ENCODE results near the gene CDKN2B-AS1. TPM values are rescaled to one million over a fixed set of nuclear protein-coding genes. Genes with fewer than 3 reads are reported as not detected.
"Not testable (repeated sequence)": the region's sequence is repeated elsewhere in the genome, so short reads cannot be mapped to it uniquely, and the experiment has no call there.

The CDKN2B-AS1 gene
- 0.15 TPM for polyA plus RNA-seq (ENCODE audit: insufficient read length)

DNA sequence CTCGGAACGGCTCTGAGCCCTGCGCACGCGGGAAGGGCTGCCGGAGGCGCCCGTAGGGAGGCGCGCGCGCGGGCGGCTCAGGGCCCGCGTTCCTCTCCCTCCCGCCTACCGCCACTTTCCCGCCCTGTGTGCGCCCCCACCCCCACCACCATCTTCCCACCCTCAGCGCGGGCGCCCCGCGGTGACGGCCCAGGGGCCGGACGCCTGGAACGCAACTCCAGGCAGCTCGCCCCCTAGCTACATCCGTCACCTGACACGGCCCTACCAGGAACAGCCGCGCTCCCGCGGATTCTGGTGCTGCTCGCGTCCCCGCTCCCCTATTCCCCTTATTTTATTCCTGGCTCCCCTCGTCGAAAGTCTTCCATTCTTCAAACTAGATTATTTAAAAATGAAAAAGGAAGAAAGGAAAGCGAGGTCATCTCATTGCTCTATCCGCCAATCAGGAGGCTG is at the start of gene CDKN2B-AS1:
Gene CDKN2B-AS1 (plus strand): TSS at position 236 of the 450 bp plus-strand sequence.
- DNase-seq (ENCODE audit: low read depth) = no peak

DNA sequence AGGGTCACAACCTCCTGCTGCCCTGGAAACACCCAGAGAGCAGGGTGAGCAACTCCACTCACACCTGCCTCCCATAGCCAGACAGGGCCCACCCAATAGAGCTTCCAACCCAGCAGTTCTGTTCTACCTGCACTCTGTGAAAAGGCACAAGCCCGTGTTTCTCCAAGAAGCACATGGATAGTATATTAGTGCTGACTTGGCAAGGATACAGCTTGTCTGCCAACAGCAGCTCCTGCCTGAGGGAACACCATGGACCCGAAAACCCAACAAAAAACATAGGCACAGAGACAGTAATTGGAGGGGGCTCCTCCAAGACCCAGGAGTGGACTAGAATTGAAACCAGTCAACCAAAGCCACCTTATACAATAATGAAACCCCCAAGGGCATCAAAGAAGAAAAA is 49.0 kb upstream of the CDKN2B-AS1 start:
- no peak for DNase-seq (ENCODE audit: low read depth)

DNA sequence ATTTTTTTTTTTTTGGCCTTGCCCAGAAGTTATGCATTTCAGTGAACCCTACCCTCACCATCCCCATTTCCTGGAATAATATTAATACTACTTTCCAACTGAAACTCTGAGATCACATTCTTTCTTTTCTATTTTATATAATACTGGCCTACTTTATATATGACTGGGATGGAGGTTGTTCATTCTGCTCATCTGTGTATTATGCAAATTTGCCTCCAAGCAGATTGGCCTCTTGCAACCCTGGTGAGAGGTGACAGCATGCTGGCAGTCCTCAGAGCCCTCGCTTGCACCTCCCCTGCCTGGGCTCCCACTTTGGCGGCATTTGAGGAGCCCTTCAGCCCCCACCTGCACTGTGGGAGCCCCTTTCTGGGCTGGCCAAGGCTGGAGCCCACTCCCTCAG is 35.8 kb upstream of the CDKN2B-AS1 start:
- no peak for DNase-seq (ENCODE audit: low read depth)

DNA sequence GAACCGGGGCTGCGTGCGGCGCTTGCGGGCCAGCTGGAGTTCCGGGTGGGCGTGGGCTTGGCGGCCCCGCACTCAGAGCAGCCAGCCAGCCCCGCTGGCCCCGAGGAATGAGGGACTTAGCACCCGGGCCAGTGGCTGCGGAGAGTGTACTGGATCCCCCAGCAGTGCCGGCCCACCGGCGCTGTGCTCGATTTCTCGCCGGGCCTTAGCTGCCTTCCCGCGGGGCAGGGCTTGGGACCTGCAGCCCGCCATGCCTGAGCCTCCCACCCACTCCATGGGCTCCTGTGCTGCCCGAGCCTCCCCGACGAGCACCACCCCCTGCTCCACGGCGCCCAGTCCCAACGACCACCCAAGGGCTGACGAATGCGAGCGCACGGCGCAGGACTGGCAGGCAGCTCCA is 35.3 kb upstream of the CDKN2B-AS1 start:
- DNase-seq (ENCODE audit: low read depth) = not testable (repeated sequence)

DNA sequence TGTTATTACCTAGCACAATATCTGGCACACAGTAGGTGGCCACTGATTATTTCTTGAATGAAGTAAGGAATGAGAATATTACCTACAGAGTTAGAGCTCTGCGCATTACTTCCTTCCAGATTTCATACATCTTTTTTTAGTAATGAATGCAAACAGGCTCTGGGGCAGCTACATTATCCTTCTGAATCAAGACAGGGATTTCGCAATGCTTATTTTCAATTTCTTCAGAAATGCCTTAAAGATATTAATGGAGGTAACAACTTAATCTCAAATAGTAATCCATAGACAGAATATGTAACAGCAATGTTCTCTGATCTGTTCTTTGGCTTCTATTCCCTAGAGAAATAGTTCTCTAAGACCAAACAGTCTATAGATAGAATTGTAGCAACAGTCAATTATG is 33.0 kb upstream of the CDKN2B-AS1 start:
- DNase-seq (ENCODE audit: low read depth) = no peak

DNA sequence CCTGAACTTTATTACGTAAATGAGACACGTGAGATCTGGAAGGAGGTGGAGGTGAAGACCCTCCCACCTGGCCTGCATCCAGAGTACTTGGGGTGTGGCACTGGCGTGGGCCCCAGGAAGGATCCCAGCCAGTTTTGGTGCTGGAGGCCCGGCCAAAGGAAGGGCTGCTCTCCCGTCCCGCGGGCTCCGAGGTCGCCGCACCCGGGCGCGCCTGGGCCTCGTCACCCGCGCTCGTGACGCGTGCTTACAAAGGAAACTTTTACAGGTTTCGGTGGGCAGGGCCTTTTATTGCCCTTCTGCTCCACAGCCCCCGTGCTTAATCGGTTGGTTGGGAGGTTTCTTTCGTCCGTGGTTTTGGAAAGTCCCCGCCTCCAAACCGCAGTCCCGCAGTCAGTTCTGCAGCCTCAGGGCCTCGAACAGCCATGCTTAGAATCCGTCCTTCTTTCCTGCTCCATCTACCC is 29.6 kb upstream of the CDKN2B-AS1 start:
- no peak for DNase-seq (ENCODE audit: low read depth)

DNA sequence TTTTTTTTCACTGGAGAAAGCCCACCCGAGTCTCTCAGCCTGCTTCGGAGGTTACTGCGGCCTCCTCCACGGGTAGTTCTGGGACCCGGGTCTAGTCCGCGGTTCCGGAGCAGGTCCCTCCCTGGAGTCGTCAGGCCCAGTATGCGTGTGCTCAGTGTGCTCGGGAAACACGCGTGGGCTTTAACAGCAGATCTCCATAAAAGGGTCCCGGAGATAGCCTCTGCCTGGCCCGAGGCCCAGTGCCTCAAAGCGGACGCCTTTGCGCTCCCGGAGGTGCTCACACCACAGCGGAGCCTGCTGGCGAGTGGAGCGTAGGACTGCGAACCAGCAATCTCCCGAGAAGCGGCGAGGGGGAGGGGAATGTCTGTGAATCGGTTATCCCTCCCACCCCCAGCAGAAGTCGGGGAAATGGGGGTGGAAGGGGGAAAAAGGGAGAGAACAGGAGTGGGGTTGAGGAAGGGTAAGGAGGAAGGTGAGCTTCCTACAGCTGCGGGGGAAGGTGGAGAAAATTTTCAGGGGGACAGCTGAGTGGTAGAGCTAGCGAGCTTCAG is 29.1 kb upstream of the CDKN2B-AS1 start:
- no peak for DNase-seq (ENCODE audit: low read depth)

DNA sequence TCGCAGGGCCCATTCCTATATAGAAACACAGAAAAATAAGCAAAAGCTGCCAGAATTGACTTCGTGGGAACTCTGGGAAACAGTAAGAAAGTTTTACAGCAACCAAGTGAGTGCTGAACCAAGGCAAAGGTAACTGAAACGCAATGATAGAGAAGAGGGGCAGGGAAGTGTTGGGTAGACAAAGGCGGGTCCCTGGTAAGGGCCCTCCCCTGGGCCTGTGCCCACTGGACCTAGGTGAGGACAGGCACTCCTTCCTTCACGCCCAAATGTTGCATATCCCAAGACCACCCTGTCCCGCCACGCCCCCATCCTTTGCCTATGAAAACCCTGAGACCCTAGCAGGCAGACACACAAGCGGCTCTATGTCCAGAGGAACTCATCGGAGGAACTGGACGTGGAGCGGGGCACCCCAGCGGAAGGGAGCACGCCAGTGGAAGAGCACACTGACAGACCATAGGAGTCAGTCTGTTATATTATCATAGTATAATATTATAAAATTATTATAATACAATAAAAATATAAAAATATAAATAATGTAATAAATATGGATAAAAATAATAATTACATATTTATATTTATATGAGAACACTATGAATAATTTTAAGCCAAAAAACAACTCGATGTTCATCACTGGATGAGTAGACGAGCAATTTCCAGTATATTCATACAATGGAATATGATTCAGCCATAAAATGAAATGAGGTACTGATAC is 28.3 kb upstream of the CDKN2B-AS1 start:
- no peak for DNase-seq (ENCODE audit: low read depth)

DNA sequence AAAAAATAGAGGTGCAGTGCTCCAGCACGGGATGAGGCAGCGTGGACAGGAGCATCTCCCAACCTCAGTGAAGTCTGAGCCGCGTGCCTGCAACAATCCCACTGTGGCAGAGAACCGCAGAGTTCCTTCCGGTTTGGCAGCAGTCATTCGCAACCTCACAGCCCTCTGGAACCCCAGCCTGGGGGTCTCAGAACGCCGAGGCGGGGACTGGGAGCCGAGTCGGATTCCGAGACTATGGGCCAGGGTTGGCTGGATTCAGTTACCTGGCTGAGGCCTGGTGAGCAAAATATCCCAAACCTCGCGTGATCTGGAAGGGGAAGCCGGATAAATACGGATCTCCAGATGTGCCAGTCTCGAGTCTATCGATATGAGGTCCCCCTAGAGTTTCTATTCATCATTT is 27.4 kb upstream of the CDKN2B-AS1 start:
- no peak for DNase-seq (ENCODE audit: low read depth)

DNA sequence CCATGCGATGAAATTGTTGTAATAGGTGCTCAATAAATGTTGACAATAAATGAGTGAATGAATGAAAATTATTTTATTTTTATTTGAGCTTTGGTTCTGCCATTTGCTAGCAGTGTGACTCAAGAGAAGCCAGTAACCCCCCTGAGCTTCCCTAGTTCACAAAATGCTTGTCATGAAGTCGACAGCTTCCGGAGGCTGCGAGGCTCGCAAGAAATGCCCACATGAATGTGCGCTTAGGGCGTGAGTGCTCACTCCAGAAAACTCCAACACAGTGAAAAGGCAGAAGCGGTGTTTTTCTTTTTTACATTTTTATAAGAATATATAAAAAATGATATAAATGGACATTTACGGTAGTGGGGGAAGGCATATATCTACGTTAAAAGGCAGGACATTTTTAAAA is 26.9 kb upstream of the CDKN2B-AS1 start:
- DNase-seq (ENCODE audit: low read depth) = no peak

DNA sequence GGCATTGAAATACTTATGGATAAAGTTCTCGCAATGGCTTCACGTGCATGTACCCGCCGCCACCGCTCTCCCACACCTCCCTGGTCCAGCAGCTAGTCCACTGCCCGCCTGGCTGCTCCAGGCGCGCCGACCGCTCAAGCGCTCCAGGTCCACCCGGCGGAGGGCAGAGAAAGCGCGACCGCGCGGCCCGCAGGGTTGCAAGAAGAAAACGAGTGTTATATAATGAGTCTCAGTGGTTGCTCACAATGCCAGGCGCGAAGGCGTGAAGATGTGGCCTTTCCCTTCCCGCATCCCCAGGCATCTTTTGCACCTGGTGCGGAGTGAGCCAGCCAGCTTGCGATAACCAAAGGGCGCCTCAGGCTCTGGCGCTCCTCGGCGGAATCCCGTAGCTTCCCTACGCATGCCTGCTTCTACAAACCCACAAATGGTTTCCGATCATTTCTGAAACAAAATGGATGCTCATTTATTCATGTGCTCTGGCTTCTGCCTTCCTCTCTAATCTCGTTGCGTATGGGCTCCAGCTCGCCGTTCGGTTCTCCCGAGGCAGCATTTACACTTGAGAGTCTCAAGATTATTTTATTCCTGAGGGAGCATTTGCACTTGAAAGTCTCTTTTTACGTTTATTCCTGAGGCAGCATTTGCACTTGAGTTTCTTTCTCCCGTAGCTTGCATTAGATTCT is 26.1 kb upstream of the CDKN2B-AS1 start:
- no peak for DNase-seq (ENCODE audit: low read depth)

DNA sequence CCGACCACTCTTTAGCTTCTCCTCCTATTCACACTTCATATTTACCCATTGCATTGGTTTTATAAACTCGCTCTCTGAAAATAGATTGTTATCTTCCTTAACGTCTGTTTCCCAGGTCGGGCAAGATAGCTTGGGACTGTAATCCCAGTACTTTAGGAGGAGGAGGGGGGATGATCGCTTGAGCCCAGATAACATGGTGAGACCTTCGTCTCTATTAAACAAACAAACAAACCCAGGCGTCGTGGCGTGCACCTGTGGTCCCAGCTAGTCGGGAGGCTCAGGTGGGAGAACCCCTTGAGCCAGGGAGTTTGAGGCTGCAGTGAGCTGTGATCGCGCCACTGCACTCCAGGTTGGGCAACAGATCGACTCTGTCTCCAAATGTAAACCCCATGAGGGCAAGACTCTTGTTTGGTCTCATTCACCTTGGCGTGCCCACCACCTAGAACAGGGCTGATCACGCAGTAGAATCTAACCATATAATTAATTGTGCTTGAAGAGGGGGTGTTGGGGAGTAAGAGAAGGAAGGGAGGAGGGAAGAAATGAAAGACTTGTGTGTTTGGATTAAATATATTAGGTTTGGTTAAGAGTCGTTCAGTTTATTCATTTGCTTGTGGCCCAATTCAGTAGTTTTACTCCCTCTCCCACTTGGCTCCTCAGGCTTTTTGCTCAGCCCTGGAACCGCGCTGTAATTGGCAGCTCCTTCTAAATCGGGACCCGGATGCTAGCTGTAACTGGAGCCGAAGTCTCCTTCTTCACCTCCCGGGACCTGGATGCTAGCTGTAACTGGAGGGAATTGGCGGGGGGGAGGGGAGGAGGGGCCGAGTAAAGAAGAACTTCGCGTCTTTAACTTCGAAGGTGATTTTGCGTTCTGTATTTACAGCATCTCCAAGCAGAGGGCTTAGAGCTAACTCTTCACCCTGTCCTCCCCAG is 25.3 kb upstream of the CDKN2B-AS1 start:
- DNase-seq (ENCODE audit: low read depth) = no peak

DNA sequence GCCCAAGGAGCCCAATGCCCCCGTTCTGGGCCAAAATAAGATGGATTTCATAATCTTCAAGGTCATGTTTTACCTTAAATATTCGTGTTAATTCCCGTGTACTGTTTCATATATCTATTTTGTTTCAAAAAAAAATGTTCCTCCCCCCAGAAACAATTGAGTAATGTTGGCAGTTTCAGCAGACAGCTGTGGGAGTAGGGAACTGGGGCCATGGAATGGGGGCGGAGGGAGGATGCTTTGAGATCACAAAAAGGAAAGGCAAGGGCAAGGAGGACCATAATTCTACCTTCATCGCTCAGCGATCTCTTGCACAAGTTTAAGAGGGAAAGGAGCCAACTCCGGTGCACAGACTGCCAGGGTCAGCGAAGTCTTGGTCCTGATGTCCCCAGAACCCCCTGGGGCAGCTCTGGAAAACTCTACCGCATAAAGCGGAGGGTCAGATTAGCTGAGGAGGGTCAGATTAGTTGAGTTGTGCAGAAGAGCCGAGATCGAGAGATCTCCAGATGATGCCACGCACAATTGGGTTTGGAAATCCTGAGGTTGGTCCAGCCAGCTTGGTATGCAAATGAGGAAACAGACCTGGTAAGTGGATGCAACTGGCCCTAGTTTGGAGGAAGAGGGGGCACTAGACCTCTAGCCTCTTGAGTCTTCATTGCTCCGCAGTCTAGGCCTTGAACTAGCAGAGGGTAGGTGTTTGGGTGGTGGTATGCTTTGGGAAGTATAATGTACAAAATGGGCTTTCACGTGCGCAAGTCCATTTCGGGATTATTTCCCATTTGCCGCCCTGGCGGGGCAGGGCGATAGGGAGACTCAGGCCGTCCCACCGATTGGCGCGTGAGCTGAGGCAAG is 24.4 kb upstream of the CDKN2B-AS1 start:
- no peak for DNase-seq (ENCODE audit: low read depth)

DNA sequence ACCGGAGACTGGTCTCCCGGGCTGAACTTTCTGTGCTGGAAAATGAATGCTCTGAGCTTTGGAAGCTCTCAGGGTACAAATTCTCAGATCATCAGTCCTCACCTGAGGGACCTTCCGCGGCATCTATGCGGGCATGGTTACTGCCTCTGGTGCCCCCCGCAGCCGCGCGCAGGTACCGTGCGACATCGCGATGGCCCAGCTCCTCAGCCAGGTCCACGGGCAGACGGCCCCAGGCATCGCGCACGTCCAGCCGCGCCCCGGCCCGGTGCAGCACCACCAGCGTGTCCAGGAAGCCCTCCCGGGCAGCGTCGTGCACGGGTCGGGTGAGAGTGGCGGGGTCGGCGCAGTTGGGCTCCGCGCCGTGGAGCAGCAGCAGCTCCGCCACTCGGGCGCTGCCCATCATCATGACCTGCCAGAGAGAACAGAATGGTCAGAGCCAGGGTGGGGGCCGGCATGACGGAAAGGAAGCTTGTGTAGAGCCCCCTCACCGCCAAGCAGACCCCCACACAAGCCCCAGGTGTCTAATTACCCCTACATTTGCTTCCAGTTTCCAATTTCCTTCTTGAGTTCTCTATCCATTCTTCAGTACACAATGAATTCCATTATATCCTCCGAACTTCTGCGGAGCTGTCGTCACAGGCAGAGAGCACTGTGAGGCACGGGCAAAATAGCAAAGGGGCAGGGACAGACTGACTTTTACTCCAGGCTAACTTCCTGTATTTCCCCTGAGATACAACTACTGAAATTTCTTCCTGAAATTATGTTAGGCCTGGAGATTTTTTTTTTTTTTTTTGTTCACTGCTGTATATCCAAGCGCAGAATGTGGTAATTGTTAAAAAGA is 23.6 kb upstream of the CDKN2B-AS1 start:
- DNase-seq (ENCODE audit: low read depth) = no peak

DNA sequence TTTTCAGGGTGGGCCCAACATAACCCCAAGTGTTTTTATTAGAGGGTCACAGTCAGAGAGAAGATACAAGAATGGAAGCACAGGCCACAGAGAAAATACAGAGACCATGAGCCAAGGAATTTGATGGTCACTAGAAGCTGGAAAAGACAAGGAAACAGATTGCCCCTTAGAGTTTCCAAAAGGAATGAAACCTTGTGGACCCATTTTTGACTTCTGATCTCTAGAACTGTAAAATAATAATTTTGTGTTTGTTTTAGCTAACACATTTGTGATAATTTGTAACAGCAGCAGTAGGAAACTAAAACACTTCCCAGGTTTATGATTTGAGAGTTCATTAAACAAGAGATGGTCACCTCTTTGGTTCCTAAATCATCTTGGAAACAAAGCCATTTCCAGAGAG is 22.2 kb upstream of the CDKN2B-AS1 start:
- DNase-seq (ENCODE audit: low read depth) = no peak

DNA sequence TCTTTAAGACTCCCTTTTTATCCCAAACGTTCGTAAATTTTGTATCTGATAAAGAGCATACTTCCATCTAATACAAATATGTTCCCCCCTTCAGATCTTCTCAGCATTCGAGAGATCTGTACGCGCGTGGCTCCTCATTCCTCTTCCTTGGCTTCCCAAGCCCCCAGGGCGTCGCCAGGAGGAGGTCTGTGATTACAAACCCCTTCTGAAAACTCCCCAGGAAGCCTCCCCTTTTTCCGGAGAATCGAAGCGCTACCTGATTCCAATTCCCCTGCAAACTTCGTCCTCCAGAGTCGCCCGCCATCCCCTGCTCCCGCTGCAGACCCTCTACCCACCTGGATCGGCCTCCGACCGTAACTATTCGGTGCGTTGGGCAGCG is 20.3 kb upstream of the CDKN2B-AS1 start:
- no peak for DNase-seq (ENCODE audit: low read depth)

DNA sequence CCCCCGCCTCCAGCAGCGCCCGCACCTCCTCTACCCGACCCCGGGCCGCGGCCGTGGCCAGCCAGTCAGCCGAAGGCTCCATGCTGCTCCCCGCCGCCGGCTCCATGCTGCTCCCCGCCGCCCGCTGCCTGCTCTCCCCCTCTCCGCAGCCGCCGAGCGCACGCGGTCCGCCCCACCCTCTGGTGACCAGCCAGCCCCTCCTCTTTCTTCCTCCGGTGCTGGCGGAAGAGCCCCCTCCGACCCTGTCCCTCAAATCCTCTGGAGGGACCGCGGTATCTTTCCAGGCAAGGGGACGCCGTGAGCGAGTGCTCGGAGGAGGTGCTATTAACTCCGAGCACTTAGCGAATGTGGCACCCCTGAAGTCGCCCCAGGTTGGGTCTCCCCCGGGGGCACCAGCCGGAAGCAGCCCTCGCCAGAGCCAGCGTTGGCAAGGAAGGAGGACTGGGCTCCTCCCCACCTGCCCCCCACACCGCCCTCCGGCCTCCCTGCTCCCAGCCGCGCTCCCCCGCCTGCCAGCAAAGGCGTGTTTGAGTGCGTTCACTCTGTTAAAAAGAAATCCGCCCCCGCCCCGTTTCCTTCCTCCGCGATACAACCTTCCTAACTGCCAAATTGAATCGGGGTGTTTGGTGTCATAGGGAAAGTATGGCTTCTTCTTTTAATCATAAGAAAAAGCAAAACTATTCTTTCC is 19.7 kb upstream of the CDKN2B-AS1 start:
- DNase-seq (ENCODE audit: low read depth) = no peak

DNA sequence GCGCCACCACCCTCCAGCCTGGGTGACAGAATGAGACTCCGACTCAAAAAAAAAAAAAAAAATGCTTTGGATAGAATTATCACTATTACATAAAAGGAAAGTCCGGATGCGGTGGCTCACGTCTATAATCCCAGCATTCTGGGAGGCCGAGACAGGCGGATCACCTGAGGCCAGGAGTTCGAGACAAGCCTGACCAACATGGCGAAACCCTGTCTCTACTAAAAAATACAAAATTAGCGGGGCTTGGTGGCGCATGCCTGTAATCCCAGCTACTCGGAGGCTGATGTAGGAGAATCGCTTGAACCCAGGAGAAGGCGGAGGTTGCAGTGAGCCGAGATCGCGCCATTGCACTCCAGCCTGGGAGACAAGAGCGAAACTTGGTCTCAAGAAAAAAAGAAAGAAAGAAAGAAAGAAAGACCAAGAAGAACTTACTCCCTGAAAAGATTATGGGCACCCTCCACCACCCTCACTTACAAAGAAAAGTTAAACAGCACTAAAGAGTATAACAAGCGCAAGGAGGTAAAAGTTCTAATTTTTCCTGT is 18.2 kb upstream of the CDKN2B-AS1 start:
- no peak for DNase-seq (ENCODE audit: low read depth)

DNA sequence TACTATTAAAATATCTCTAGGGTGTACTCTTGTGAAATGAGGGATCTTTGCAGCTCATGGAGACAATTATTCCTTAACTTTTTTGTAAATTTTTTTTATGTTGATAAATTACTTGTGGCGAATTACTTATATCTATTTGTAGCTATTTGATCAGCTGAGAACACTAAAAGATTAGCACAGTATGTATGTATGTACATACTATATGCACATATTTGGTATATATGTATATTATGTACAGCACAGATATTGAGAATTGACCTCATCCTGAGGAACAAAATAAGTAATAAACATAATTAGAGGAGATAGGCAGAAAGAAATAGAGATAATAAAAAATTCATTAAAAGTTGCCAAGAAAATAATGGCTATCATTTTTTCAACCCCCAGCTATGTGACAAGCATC is 12.2 kb upstream of the CDKN2B-AS1 start:
- DNase-seq (ENCODE audit: low read depth) = no peak

Data from forelimb muscle (tissue), 1 donor.